ENCODE data around the gene FN3KRP. TPM values are rescaled to one million over a fixed set of nuclear protein-coding genes. Genes with fewer than 3 reads are reported as not detected.

The FN3KRP gene
- total RNA-seq, 1 experiment from 2014 or later: 35.4 TPM

- Histone ChIP-seq H3K4me3 (ENCODE audit: low read depth, low read length, poor library complexity, severe bottlenecking) (no peak overlapping the region), H3K27ac (ENCODE audit: low read depth, low read length, poor library complexity, severe bottlenecking) (no peak overlapping the region), H3K36me3 (ENCODE audit: insufficient read depth, low read length, poor library complexity, severe bottlenecking) (no peaks in the 10 kb centered on the region), H3K4me1 (ENCODE audit: insufficient read depth, low read length, poor library complexity, severe bottlenecking) (no peaks in the 10 kb centered on the region), H3K9me3 (ENCODE audit: low read depth, low read length, poor library complexity, severe bottlenecking) (no peaks in the 10 kb centered on the region), H3K27me3 (replicated peaks; ENCODE audit: insufficient read depth, low read depth, low read length, poor library complexity) (peaks cover 6% of the 10 kb centered on the region)
- DNase-seq (ENCODE audit: low spot score): no peak
- ChIA-PET CTCF (no interaction called here), POLR2A (ENCODE audit: low non-redundant PET) (no interaction called here)
- intact Hi-C loops (cut with micrococcal nuclease; ENCODE audit: unreplicated experiment): no loop called here
- BruUV-seq (replicated peaks): no TSS peak
- TF ChIP-seq EZH2 (IDR thresholded peaks at IDR 0.05; ENCODE audit: borderline replicate concordance, low read depth, low read length, poor library complexity, severe bottlenecking) (no peak), CTCF (conservative IDR thresholded peaks at IDR 0.05; ENCODE audit: low read depth, low read length) (no peak)
These were observed 14.1 kb upstream of the FN3KRP start for GRCh38 chr17:82702231-82702927.

GRCh38 chr17:82703036-82703745, 13.3 kb upstream of the FN3KRP start:
- H3K9me3 ChIP-seq (ENCODE audit: low read depth, low read length, poor library complexity, severe bottlenecking): no peaks in the 10 kb centered on the region
- H3K4me3 ChIP-seq (ENCODE audit: low read depth, low read length, poor library complexity, severe bottlenecking): no peak overlapping the region
- no TSS peak for BruUV-seq (replicated peaks)
- CTCF ChIA-PET: no interaction called here
- H3K4me1 ChIP-seq (ENCODE audit: insufficient read depth, low read length, poor library complexity, severe bottlenecking): no peaks in the 10 kb centered on the region
- H3K27me3 ChIP-seq (replicated peaks; ENCODE audit: insufficient read depth, low read depth, low read length, poor library complexity): no peaks in the 10 kb centered on the region
- no peaks in the 10 kb centered on the region for H3K36me3 ChIP-seq (ENCODE audit: insufficient read depth, low read length, poor library complexity, severe bottlenecking)
- no peak overlapping the region for H3K27ac ChIP-seq (ENCODE audit: low read depth, low read length, poor library complexity, severe bottlenecking)
- POLR2A ChIA-PET (ENCODE audit: low non-redundant PET): no interaction called here
- no peak for TF ChIP-seq EZH2 (IDR thresholded peaks at IDR 0.05; ENCODE audit: borderline replicate concordance, low read depth, low read length, poor library complexity, severe bottlenecking)
- no peak for TF ChIP-seq CTCF (conservative IDR thresholded peaks at IDR 0.05; ENCODE audit: low read depth, low read length)
- DNase-seq (ENCODE audit: low spot score): no peak
- intact Hi-C loops (cut with micrococcal nuclease; ENCODE audit: unreplicated experiment): no loop called here

- BruUV-seq (replicated peaks): no TSS peak
- H3K36me3 ChIP-seq (ENCODE audit: insufficient read depth, low read length, poor library complexity, severe bottlenecking): no peaks in the 10 kb centered on the region
- H3K27me3 ChIP-seq (replicated peaks; ENCODE audit: insufficient read depth, low read depth, low read length, poor library complexity): no peaks in the 10 kb centered on the region
- H3K4me3 ChIP-seq (ENCODE audit: low read depth, low read length, poor library complexity, severe bottlenecking): no peak overlapping the region
- H3K9me3 ChIP-seq (ENCODE audit: low read depth, low read length, poor library complexity, severe bottlenecking): no peaks in the 10 kb centered on the region
- TF ChIP-seq EZH2 (IDR thresholded peaks at IDR 0.05; ENCODE audit: borderline replicate concordance, low read depth, low read length, poor library complexity, severe bottlenecking) (no peak), CTCF (conservative IDR thresholded peaks at IDR 0.05; ENCODE audit: low read depth, low read length) (no peak)
- H3K27ac ChIP-seq (ENCODE audit: low read depth, low read length, poor library complexity, severe bottlenecking): no peak overlapping the region
- POLR2A ChIA-PET (ENCODE audit: low non-redundant PET): no interaction called here
- CTCF ChIA-PET: no interaction called here
- intact Hi-C loops (cut with micrococcal nuclease; ENCODE audit: unreplicated experiment): no loop called here
- H3K4me1 ChIP-seq (ENCODE audit: insufficient read depth, low read length, poor library complexity, severe bottlenecking): no peaks in the 10 kb centered on the region
- no peak for DNase-seq (ENCODE audit: low spot score)
These were observed 12.3 kb upstream of the FN3KRP start for GRCh38 chr17:82703935-82704865.
